Chondrocyte (in vitro differentiated cells): ENCODE measurements around the gene FATE1. TPM values are rescaled to one million over a fixed set of nuclear protein-coding genes. Genes with fewer than 3 reads are reported as not detected.

Experiments used
- DNase-seq: peaks from one replicate; pipeline ENCODE4 v3.0.0; 2021; ENCODE audit warnings: mixed read lengths, low spot score
- H3K27ac Mint-ChIP-seq: one replicate; pipeline ENCODE4 v1.8.0; 2021; ENCODE audit warnings: mild to moderate bottlenecking, moderate library complexity, mixed read lengths; ENCODE audit not compliant: unreplicated experiment
- H3K27me3 Mint-ChIP-seq: 2 replicates; pipeline ENCODE4 v1.8.0; 2021; ENCODE audit warnings: low read depth, mixed read lengths
- H3K36me3 Mint-ChIP-seq: 2 replicates; pipeline ENCODE4 v1.8.0; 2021; ENCODE audit warnings: low read depth, mixed read lengths
- H3K4me1 Mint-ChIP-seq: 2 replicates; pipeline ENCODE4 v1.8.0; 2021; ENCODE audit warnings: low read depth, mild to moderate bottlenecking, mixed read lengths
- H3K4me3 Mint-ChIP-seq: one replicate; pipeline ENCODE4 v1.8.0; 2021; ENCODE audit warnings: mild to moderate bottlenecking, moderate library complexity, mixed read lengths; ENCODE audit not compliant: unreplicated experiment
- H3K9me3 Mint-ChIP-seq: 2 replicates; pipeline ENCODE4 v1.8.0; 2021; ENCODE audit warnings: low read depth, mixed read lengths
- total RNA-seq: library from RNA; stranded (reverse); gene quantifications from 3 replicates; pipeline ENCODE4 v1.2.1, GENCODE V29; 2021
- TF ChIP-seq, protein P1 (sequence below): fragments of 200-600 bp; sonication (generic); IDR thresholded peaks from 2 replicates; pipeline ENCODE4 v1.5.0; 2021; ENCODE audit warnings: antibody characterized with exemption, mild to moderate bottlenecking, moderate library complexity

FATE1 gene
- total RNA-seq, 1 donor from 2014 or later: not detected

- Mint-ChIP-seq H3K27me3 (peaks cover 3% of the 10 kb centered on the region), H3K9me3 (peaks cover 19% of the 10 kb centered on the region), H3K4me1 (no peaks in the 10 kb centered on the region), H3K36me3 (no peaks in the 10 kb centered on the region), H3K4me3 (no peak overlapping the region), H3K27ac (no peak overlapping the region)
- DNase-seq: no peak
- TF ChIP-seq, protein P1, sequence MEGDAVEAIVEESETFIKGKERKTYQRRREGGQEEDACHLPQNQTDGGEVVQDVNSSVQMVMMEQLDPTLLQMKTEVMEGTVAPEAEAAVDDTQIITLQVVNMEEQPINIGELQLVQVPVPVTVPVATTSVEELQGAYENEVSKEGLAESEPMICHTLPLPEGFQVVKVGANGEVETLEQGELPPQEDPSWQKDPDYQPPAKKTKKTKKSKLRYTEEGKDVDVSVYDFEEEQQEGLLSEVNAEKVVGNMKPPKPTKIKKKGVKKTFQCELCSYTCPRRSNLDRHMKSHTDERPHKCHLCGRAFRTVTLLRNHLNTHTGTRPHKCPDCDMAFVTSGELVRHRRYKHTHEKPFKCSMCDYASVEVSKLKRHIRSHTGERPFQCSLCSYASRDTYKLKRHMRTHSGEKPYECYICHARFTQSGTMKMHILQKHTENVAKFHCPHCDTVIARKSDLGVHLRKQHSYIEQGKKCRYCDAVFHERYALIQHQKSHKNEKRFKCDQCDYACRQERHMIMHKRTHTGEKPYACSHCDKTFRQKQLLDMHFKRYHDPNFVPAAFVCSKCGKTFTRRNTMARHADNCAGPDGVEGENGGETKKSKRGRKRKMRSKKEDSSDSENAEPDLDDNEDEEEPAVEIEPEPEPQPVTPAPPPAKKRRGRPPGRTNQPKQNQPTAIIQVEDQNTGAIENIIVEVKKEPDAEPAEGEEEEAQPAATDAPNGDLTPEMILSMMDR: no peak
Observed at GRCh38 chrX:151701071-151701470, 14.8 kb upstream of the FATE1 start.

- H3K9me3 Mint-ChIP-seq: peaks cover 18% of the 10 kb centered on the region
- H3K4me1 Mint-ChIP-seq: no peaks in the 10 kb centered on the region
- no peak for DNase-seq
- no peak overlapping the region for H3K4me3 Mint-ChIP-seq
- TF ChIP-seq, protein P1: no peak
- peaks cover 2% of the 10 kb centered on the region for H3K27me3 Mint-ChIP-seq
- H3K27ac Mint-ChIP-seq: no peak overlapping the region
- H3K36me3 Mint-ChIP-seq: no peaks in the 10 kb centered on the region
Observed at GRCh38 chrX:151701531-151701930, 14.3 kb upstream of the FATE1 start.

DNA sequence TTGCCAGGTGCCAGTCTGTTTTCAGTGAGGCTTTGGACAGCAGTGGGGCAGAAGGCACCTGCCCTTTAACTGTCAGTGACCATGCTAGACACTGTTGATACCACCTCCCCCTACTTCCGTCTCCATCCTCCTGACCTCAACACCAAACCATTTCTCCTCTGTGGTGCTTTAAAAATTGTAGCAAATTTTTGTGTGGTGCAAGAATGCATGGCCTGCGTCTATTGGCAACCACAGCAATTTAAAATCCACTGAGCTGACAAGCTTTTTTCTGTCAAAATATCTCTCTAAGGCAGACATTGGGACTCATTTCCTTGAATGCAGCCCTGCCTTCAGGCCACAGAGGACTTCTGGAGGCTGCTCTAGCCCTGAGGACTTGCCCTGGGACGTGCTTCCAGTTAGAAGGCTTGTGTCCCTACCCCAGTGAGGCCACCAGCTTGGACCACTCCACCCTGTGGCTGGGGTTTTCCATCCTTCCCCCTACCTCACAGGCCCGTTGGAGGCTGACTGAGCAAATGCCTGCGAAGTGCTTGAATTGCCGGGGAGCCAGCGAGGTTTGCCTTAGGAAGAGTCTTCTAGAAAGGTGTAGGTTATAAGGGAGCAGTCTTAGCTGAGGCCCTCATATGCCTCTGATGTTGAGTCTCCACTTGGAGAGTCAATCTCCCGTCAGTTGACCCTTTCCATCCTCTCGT lies 13.7 kb upstream of the FATE1 start:
- no peaks in the 10 kb centered on the region for H3K36me3 Mint-ChIP-seq
- no peak overlapping the region for H3K27ac Mint-ChIP-seq
- DNase-seq: no peak
- H3K4me1 Mint-ChIP-seq: no peaks in the 10 kb centered on the region
- TF ChIP-seq, protein P1: no peak
- H3K27me3 Mint-ChIP-seq: peaks cover 2% of the 10 kb centered on the region
- no peak overlapping the region for H3K4me3 Mint-ChIP-seq
- H3K9me3 Mint-ChIP-seq: peaks cover 16% of the 10 kb centered on the region

DNA sequence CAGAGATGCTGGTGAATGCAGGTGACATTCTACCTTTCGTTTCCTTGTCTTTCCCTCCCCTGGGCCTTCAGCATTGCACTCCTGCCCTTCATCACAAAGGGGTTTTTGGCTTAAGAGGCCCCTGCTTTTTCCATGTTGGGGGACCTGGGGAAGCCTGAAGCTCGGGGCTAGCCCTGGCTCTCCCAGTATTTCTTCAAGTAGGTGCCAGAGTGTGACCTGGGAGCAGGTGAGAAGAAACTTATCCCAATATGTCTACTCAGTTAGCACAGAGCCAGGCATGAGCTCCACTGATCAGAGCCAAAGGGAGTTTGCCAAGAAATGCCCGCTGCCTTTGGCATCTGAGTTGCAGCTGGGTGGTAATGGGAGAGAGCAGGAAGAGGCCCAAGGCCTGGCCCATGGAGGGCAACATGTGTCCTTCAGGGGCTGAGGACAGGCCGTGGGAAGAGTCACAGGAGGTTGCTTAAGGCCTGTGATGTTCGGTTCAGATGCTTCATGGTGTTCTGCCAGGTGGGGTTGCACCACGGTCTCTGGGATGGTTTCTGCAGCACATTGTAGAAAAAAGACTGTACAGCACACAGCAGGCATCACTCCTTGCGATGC lies 13.0 kb upstream of the FATE1 start:
- Mint-ChIP-seq H3K27ac (no peak overlapping the region), H3K4me3 (no peak overlapping the region), H3K9me3 (peaks cover 18% of the 10 kb centered on the region), H3K36me3 (no peaks in the 10 kb centered on the region), H3K4me1 (no peaks in the 10 kb centered on the region), H3K27me3 (no peaks in the 10 kb centered on the region)
- DNase-seq: no peak
- TF ChIP-seq, protein P1: no peak

GRCh38 chrX:151703487-151703886 lies 12.3 kb upstream of the FATE1 start:
- Mint-ChIP-seq H3K36me3 (no peaks in the 10 kb centered on the region), H3K27me3 (no peaks in the 10 kb centered on the region), H3K9me3 (peaks cover 18% of the 10 kb centered on the region), H3K4me1 (no peaks in the 10 kb centered on the region), H3K27ac (no peak overlapping the region), H3K4me3 (no peak overlapping the region)
- DNase-seq: no peak
- TF ChIP-seq, protein P1: no peak
